ENCODE measurements around the gene ZBTB17. TPM values are rescaled to one million over a fixed set of nuclear protein-coding genes. Genes with fewer than 3 reads are reported as not detected.

Gene ZBTB17
- total and polyA plus RNA-seq, 2 of the 8 experiments (the other 6 are each of a cell fraction or from before 2014, with no cell fraction given): 24.7 to 36.2 TPM

- no peak overlapping the region for H4K5ac ChIP-seq (ENCODE audit: insufficient read length, low read depth, low read length)
- TF ChIP-seq PHF8 (conservative IDR thresholded peaks at IDR 0.05; ENCODE audit: low read depth, low read length): no peak
- TF ChIP-seq ZNF274 (IDR thresholded peaks at IDR 0.05; ENCODE audit: borderline replicate concordance, extremely low read depth, low read length): no peak
- TF ChIP-seq SP4 (IDR thresholded peaks at IDR 0.05; ENCODE audit: low read length): no peak
- TF ChIP-seq TCF12 (IDR thresholded peaks at IDR 0.05; ENCODE audit: low read depth, low read length): no peak
- TF ChIP-seq MAX (IDR thresholded peaks at IDR 0.05): no peak
- no peak for TF ChIP-seq RFX5 (IDR thresholded peaks at IDR 0.05; ENCODE audit: borderline replicate concordance, low read depth, low read length)
- no peak for TF ChIP-seq EP300 (IDR thresholded peaks at IDR 0.05; ENCODE audit: borderline replicate concordance in 1 of 2, low read depth in 2 of 2, low read length in 2 of 2)
- no peak for TF ChIP-seq FOSL1 (IDR thresholded peaks at IDR 0.05; ENCODE audit: insufficient read depth, low read depth, low read length)
- TF ChIP-seq CHD2 (IDR thresholded peaks at IDR 0.05; ENCODE audit: low read length): no peak
- no peak for TF ChIP-seq SRF (IDR thresholded peaks at IDR 0.05; ENCODE audit: low read depth, low read length)
- TF ChIP-seq USF2 (IDR thresholded peaks at IDR 0.05; ENCODE audit: low read length): no peak
- TF ChIP-seq SIX5 (IDR thresholded peaks at IDR 0.05; ENCODE audit: low read depth, low read length): no peak
Measured at GRCh38 chr1:15988856-15989736, 13.2 kb upstream of the ZBTB17 start.

More at GRCh38 chr1:15988856-15989736, 13.2 kb upstream of the ZBTB17 start:
- Histone ChIP-seq H3K23ac (ENCODE audit: insufficient read length) (no peak overlapping the region), H2AK5ac (ENCODE audit: low read depth, low read length) (no peak overlapping the region), H4K8ac (ENCODE audit: extremely low read depth, insufficient read depth, low read length) (no peak overlapping the region), H2BK12ac (ENCODE audit: low read depth, low read length) (no peak overlapping the region), H2BK20ac (ENCODE audit: low read length) (no peak overlapping the region), H2BK15ac (ENCODE audit: low read length) (no peak overlapping the region), H3K9me3 (ENCODE audit: insufficient read depth in 2 of 2, low read depth in 1 of 2, low read length in 1 of 2) (no peaks in the 10 kb centered on the region), H3K18ac (ENCODE audit: extremely low read depth, low read length) (no peak overlapping the region), H3K14ac (ENCODE audit: insufficient read length) (no peak overlapping the region), H3K9ac (replicated peaks in 1 of 4; ENCODE audit: extremely low read depth in 1 of 4, low read depth in 3 of 4, low read length in 3 of 4) (no peak overlapping the region), H2AFZ (ENCODE audit: low read length) (no peak overlapping the region), H3K79me2 (ENCODE audit: control insufficient read depth in 1 of 2, insufficient read depth in 2 of 2, low read length in 2 of 2) (no peaks in the 10 kb centered on the region), H3K56ac (replicated peaks; ENCODE audit: insufficient read length, low read depth, low read length) (no peak overlapping the region), H3K23me2 (ENCODE audit: low read depth, low read length) (no peaks in the 10 kb centered on the region), H3K4me2 (ENCODE audit: insufficient read depth in 1 of 2, low read depth in 2 of 2, low read length in 2 of 2) (no peak overlapping the region), H3K4ac (replicated peaks; ENCODE audit: insufficient read length, low read depth, low read length) (no peak overlapping the region), H3K27ac (ENCODE audit: low read depth, low read length) (no peak overlapping the region), H3K4me3 (ENCODE audit: extremely low read depth in 1 of 4, insufficient read depth in 2 of 4, low read depth in 3 of 4, low read length in 4 of 4) (no peak overlapping the region), H3K27me3 (replicated peaks in 1 of 4; ENCODE audit: control insufficient read depth in 3 of 4, extremely low read depth in 1 of 4, insufficient read depth in 3 of 4, low read length in 3 of 4) (no peaks in the 10 kb centered on the region), H2BK120ac (replicated peaks; ENCODE audit: low read depth, low read length) (no peak overlapping the region), H3K36me3 (ENCODE audit: control insufficient read depth in 2 of 4, insufficient read depth in 4 of 4, low read length in 3 of 4) (no peaks in the 10 kb centered on the region), H4K91ac (replicated peaks; ENCODE audit: insufficient read length, low read length) (no peak overlapping the region), H2BK5ac (ENCODE audit: low read depth, low read length) (no peak overlapping the region), H3K79me1 (ENCODE audit: low read depth, low read length) (no peaks in the 10 kb centered on the region), H3K4me1 (replicated peaks in 1 of 4; ENCODE audit: control insufficient read depth in 3 of 4, insufficient read depth in 4 of 4, low read length in 3 of 4) (no peaks in the 10 kb centered on the region), H4K20me1 (replicated peaks in 1 of 2; ENCODE audit: control insufficient read depth in 1 of 2, insufficient read depth in 2 of 2, low read length in 2 of 2) (no peaks in the 10 kb centered on the region)
- CTCF ChIA-PET (ENCODE audit: partially characterized antibody): interaction anchor here (0.6 to 2.1 kb wide), 6 partner anchors 13 to 197 kb away, joined by 3 to 8 read pairs (median 3); no protein-coding TSS in a partner anchor
- 86 to 100% methylated on average over 1 to 9 of the region's 13 CpGs for WGBS, 2 experiments (ENCODE audit: extremely low coverage in 1 of 2, insufficient coverage in 1 of 2, insufficient read length in 1 of 2, insufficient replicate concordance in 2 of 2, low coverage in 1 of 2, low lambda C conversion rate in 2 of 2, missing lambda C conversion rate in 1 of 2)
- FAIRE-seq (no peak), DNase-seq (ENCODE audit: low read depth in 1 of 2, low spot score in 2 of 2) (no peak)
- POLR2A ChIA-PET (ENCODE audit: partially characterized antibody): no interaction called here

Data from H1 (cell line).